Activated T-cell treated with anti-CD3 and anti-CD28 coated beads, Interleukin-2, amount 50 U/mL, for 72 hours (primary cell): ENCODE data around the gene RASGEF1B. TPM values are rescaled to one million over a fixed set of nuclear protein-coding genes. Genes with fewer than 3 reads are reported as not detected.

Experiments used
- ATAC-seq, 2 donors: fragments of 150-1000 bp; cut with Tn5 transposase; replicated peaks in 1 of 2; 2 replicates each; pipeline ENCODE4 v1.10.0; 2021; ENCODE audit warnings: moderate library complexity in 2 of 2, mild to moderate bottlenecking in 1 of 2
- DNase-seq, 2 donors: peaks; one replicate each; pipeline ENCODE4 v3.0.0; 2021 to 2022; ENCODE audit warnings: mixed read lengths in 1 of 2
- H3K27ac Mint-ChIP-seq: one replicate; pipeline ENCODE4 v1.8.0; 2022; ENCODE audit warnings: mild to moderate bottlenecking, moderate library complexity, mixed read lengths
- H3K27me3 Mint-ChIP-seq: one replicate; pipeline ENCODE4 v1.8.0; 2022; ENCODE audit warnings: low read depth, mixed read lengths
- H3K36me3 Mint-ChIP-seq, 2 donors: one replicate each; pipeline ENCODE4 v1.8.0; 2022; ENCODE audit warnings: mixed read lengths in 2 of 2, mild to moderate bottlenecking in 1 of 2; ENCODE audit not compliant: insufficient read depth in 2 of 2
- H3K4me1 Mint-ChIP-seq: one replicate; pipeline ENCODE4 v1.8.0; 2022; ENCODE audit warnings: low read depth, mixed read lengths
- H3K4me3 Mint-ChIP-seq, 2 donors: one replicate each; pipeline ENCODE4 v1.8.0; 2022; ENCODE audit warnings: mild to moderate bottlenecking in 2 of 2, mixed read lengths in 2 of 2, moderate library complexity in 2 of 2
- H3K9me3 Mint-ChIP-seq, 2 donors: one replicate each; pipeline ENCODE4 v1.8.0; 2022; ENCODE audit warnings: mixed read lengths in 2 of 2
- total RNA-seq, 2 donors: library from RNA; stranded (reverse); gene quantifications; one replicate each; pipeline ENCODE4 v1.2.3, GENCODE V29; 2022

Gene RASGEF1B
- total RNA-seq, 2 donors from 2014 or later = 7.3 to 8.6 TPM

DNA sequence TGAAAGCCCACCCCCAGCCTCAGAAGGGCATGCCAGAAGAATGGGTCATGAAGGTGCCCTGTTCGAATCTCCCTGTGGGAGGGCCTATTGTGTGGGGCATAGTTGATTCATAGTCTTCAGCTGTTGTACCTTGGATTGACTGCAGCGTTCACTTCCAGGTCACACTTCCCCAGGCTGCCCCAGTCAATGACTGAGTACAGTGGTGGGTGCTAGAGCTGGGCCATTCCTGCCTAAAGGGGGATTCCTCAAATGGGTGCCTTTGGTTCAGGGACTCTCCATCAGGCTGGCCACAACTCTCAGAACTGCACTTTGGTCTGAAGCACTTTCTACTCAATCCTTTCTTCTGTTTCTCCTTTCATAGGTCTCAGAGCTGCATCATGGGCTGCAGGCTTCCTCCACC, 35.0 kb upstream of the RASGEF1B start:
- DNase-seq = peak; percentile 22 to 23
- H3K4me1 Mint-ChIP-seq = peaks cover 57% of the 10 kb centered on the region
- peak; percentile 47 to 65 for ATAC-seq
- H3K9me3 Mint-ChIP-seq = no peaks in the 10 kb centered on the region
- no peak overlapping the region for H3K4me3 Mint-ChIP-seq
- H3K27ac Mint-ChIP-seq = no peak overlapping the region
- H3K36me3 Mint-ChIP-seq = no peaks in the 10 kb centered on the region
- H3K27me3 Mint-ChIP-seq = peaks cover 6% of the 10 kb centered on the region

DNA sequence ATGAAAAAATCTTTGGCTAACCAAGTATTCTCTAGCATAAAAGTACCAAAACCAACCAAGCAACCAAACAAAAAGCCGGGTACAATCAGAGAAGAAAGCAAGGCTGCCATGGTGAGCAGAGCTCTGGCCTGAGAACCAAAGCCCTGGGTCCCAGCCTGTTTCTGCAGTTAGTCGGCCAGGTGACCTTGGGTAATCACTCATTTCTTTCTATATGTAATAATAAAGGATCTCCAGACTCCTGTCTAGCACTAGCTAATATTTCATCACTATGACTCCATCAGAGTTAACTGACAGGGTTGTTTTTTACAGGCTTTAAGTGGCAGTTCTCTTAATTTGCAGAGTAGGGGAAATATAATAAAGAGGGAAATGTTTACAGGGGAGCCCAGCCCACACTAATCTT, 34.0 kb upstream of the RASGEF1B start:
- DNase-seq = no peak
- Mint-ChIP-seq H3K4me1 (peaks cover 57% of the 10 kb centered on the region), H3K36me3 (no peaks in the 10 kb centered on the region), H3K27me3 (peaks cover 6% of the 10 kb centered on the region), H3K9me3 (no peaks in the 10 kb centered on the region), H3K4me3 (peak overlapping the region; percentile 34 to 68), H3K27ac (no peak overlapping the region)
- ATAC-seq = no peak

DNA sequence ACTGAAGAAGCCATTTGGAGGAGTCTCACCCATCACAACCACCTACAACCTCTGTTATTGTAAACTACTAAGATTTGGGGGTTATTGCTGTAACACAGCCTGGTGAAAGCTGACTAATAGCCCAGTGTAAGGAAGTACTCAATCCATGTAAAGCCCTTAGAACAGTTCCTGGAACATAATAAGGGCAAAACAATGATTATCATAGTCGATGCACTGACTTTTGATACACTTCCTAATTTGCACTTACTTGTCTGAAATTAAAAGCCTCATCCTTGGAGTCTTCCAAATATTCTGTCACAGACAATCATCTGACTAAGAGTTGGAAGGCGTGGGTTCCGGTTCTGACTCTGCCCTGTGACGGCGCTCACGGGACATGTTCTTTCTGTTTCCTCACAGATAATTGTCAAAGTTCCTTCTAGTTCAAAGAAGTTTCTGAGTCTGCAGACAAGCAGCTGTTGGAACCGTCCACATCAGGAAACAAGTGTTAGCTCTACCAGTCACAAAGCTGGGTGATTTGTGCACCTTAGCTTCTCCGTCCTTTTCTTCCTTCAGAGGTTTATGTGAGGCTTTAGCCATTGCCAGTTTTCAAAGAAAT, 33.4 kb upstream of the RASGEF1B start:
- DNase-seq = peak; percentile 66 to 68
- peaks cover 6% of the 10 kb centered on the region for H3K27me3 Mint-ChIP-seq
- H3K9me3 Mint-ChIP-seq = no peaks in the 10 kb centered on the region
- H3K4me1 Mint-ChIP-seq = peaks cover 57% of the 10 kb centered on the region
- peak overlapping the region; percentile 34 to 68 for H3K4me3 Mint-ChIP-seq
- no peak overlapping the region for H3K27ac Mint-ChIP-seq
- no peaks in the 10 kb centered on the region for H3K36me3 Mint-ChIP-seq
- peak; percentile 78 for ATAC-seq

DNA sequence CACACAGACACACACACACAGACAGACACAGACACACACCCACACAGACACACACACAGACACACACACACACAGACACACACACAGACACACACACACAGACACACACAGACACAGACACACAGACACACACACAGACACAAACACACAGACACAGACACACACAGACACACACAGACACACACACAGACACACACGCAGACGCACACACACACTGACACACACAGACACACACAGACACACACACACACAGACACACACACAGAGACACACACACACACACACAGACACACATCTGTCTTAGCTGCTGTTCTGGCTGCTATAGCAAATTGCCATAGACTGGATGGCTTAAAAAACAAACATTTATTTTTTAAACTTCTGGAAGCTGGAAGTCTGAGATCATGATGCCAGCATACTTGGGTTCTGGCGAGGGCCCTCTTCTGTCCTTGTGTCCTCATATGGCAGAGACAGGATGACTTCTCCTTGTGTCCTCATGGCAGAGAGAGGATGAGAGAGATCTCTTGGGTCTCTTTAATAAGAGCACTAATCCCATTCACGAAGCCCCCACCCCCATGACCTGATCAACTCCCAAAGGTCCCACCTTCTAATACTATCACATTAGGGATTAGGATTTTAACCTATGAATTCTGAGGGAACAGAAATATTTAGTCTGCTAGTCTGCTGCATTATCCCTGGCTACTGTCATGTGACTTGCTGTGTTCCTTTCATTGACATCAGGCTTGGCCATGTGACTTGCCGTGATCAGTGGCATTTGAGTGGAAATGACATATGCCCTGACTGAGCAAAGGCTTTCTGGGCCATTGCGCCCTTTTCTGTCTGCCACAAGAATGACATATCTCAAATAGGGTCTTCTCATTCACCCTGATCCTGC, 32.7 kb upstream of the RASGEF1B start:
- Mint-ChIP-seq H3K36me3 (no peaks in the 10 kb centered on the region), H3K9me3 (no peaks in the 10 kb centered on the region), H3K27ac (no peak overlapping the region), H3K4me3 (peak overlapping the region; percentile 34 to 68), H3K27me3 (peaks cover 6% of the 10 kb centered on the region), H3K4me1 (peaks cover 53% of the 10 kb centered on the region)
- no peak for ATAC-seq
- DNase-seq = no peak

DNA sequence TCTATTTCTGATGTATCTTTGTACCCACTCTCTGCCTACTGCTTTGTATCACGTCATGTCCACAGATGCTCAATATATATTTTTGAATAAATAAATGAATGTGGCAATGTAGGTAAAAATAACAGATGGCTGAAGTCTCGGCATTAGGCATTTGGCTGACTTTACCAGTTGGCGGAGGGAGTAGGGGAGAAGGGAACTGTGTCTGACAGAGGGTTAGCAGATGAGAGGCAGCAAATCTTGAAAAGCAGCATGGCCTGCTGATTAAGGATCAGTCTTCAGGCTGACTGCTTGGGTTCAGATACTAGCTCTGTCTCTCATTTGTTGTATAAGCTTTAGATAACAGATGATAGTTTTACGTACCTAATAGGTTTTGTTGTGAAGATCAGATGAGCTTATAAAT, 31.9 kb upstream of the RASGEF1B start:
- no peak overlapping the region for H3K27ac Mint-ChIP-seq
- H3K27me3 Mint-ChIP-seq = peaks cover 6% of the 10 kb centered on the region
- H3K4me1 Mint-ChIP-seq = peaks cover 45% of the 10 kb centered on the region
- ATAC-seq = no peak
- no peaks in the 10 kb centered on the region for H3K36me3 Mint-ChIP-seq
- no peak overlapping the region for H3K4me3 Mint-ChIP-seq
- DNase-seq = no peak
- no peaks in the 10 kb centered on the region for H3K9me3 Mint-ChIP-seq

DNA sequence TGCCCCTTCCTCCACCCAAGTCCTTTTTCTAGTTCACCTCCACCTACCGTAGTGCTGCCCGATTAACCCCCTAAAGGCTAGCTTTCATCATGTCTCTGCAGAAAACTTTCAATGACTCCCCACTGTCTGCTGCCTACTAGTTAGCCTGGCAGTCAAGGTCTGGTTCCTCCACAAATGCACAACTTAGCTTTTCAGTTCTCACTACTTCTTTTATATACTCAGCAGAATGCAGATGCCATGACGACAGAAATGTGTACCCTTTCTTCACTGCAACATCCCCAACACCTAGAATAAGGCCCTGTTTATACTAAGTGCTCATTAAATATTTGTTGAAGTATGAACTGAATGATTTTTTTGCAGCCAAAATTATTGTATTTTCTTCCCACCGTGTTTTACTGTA, 30.9 kb upstream of the RASGEF1B start:
- no peaks in the 10 kb centered on the region for H3K9me3 Mint-ChIP-seq
- DNase-seq (no peak), ATAC-seq (no peak)
- no peak overlapping the region for H3K27ac Mint-ChIP-seq
- H3K4me3 Mint-ChIP-seq = no peak overlapping the region
- peaks cover 36% of the 10 kb centered on the region for H3K4me1 Mint-ChIP-seq
- no peaks in the 10 kb centered on the region for H3K36me3 Mint-ChIP-seq
- H3K27me3 Mint-ChIP-seq = peaks cover 6% of the 10 kb centered on the region

DNA sequence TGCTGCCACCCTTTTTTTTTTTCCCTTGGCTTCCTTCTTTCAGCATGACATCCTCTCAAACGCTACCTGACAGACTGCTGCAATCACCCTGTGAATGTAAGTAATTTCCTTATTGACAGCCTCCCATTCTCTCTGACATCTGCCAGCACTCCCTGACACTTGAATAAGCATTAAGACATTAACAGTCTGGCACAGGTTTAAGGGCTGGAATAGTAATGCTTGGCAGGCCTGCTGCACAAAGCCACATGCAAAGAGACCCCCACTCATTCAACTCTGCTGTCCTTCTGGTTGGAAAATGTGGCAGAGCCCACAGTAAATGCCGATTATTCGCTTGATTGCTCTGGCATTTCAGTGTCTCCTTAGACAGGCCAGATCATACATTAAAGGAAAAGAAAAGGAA, 28.1 kb upstream of the RASGEF1B start:
- Mint-ChIP-seq H3K9me3 (no peaks in the 10 kb centered on the region), H3K27me3 (peaks cover 6% of the 10 kb centered on the region), H3K27ac (no peak overlapping the region), H3K4me1 (peaks cover 19% of the 10 kb centered on the region), H3K4me3 (no peak overlapping the region), H3K36me3 (no peaks in the 10 kb centered on the region)
- DNase-seq = no peak
- ATAC-seq = no peak

DNA sequence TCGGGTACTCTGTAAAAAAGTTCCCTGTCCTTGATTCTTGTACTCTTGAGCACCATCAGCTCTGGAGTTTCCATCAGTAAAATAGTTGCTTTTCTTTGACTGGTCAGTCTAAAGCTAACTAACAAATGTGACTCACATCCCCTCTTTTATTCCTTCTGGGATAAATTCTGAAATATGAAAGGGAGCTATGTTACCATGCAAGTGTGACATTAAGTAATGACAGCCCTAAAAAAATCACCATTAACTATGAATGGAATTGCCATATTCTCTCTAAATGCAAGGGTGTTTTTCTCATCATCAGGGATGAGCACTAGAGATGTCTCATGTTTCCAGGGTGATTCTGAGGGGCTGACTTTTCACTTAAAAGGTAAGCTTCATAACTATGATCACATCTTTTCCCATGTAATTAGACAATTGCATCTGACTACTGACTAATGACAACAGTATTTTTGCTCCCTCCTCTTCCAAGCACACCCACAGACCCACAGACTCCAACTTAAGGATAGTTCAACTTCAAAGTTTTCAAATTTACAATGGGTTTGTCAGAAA, 26.9 kb upstream of the RASGEF1B start:
- ATAC-seq (no peak), DNase-seq (no peak)
- no peaks in the 10 kb centered on the region for H3K27me3 Mint-ChIP-seq
- peaks cover 0 to 3% of the 10 kb centered on the region in 2 donors for H3K36me3 Mint-ChIP-seq
- no peak overlapping the region for H3K4me3 Mint-ChIP-seq
- peaks cover 0 to 2% of the 10 kb centered on the region in 2 donors for H3K9me3 Mint-ChIP-seq
- peaks cover 20% of the 10 kb centered on the region for H3K4me1 Mint-ChIP-seq
- H3K27ac Mint-ChIP-seq = no peak overlapping the region

DNA sequence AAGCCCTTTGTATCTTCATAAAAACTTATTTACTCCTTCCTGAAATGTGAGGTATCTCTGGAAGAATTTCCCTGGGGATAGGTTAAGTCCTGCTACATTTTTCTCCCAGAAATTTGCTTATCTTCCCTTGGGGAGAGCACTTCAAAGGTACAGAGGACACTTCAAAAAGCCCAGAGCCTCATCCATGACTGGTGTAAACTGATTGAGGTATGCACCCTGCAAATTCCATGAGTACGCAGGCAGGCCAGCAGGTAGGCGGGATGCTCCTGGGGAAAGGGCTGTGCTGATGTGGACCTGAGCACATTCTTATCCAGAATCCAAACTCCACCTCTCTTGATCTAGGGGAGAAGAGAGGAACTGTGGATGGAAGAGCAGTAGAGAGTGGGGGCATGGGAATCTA, 26.3 kb upstream of the RASGEF1B start:
- no peak for ATAC-seq
- DNase-seq = no peak
- Mint-ChIP-seq H3K4me3 (no peak overlapping the region), H3K9me3 (peaks cover 0 to 2% of the 10 kb centered on the region in 2 donors), H3K4me1 (peaks cover 26% of the 10 kb centered on the region), H3K36me3 (peaks cover 0 to 3% of the 10 kb centered on the region in 2 donors), H3K27me3 (no peaks in the 10 kb centered on the region), H3K27ac (no peak overlapping the region)

DNA sequence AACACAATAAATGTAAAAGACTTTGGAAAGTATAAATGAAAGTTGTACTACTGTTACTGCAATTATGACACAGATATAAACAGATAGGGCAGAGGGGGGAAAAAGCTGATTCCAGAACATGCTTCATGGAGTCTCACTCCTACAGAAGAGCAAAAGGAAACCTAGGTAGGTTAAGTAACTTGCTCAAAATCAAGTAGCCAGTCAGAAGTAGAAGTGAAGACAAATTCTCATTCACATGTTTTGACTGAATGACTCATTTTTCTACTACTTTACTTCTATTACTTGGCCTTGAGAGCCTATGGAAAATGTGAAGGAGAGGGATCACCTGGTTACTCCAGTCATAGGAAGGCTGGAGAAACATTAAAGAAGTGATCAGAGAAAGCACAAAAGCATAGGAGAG, 23.6 kb upstream of the RASGEF1B start:
- peaks cover 6 to 11% of the 10 kb centered on the region in 2 donors for H3K36me3 Mint-ChIP-seq
- DNase-seq (no peak), ATAC-seq (peak; percentile 15 to 33)
- H3K27me3 Mint-ChIP-seq = no peaks in the 10 kb centered on the region
- peak overlapping the region; percentile 64 for H3K27ac Mint-ChIP-seq
- H3K4me1 Mint-ChIP-seq = peaks cover 50% of the 10 kb centered on the region
- peaks cover 5 to 9% of the 10 kb centered on the region in 2 donors for H3K9me3 Mint-ChIP-seq
- peak overlapping the region in 1 of 2 donors; percentile 33 for H3K4me3 Mint-ChIP-seq

DNA sequence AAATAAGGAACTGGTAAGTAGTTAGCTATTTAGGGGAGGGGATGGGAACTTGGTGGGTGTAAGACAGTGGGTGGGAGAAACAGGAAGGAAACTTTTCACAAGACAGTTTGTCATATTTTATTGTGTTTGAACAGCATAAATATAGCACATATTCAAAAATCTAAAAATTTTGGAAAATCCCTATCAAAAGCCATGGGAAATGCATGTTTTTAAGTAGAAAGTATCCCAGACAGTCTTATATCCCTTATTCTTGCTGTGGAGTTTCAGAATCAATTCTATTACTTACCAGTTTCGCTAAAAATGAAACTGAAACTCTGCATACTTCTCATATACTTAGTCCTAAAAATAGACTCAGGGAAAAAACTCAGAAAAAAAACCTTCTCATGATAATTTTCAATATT, 22.3 kb upstream of the RASGEF1B start:
- DNase-seq (no peak), ATAC-seq (peak; percentile 58 to 67)
- no peaks in the 10 kb centered on the region for H3K27me3 Mint-ChIP-seq
- peaks cover 7 to 9% of the 10 kb centered on the region in 2 donors for H3K9me3 Mint-ChIP-seq
- H3K27ac Mint-ChIP-seq = peak overlapping the region; percentile 89
- H3K36me3 Mint-ChIP-seq = peaks cover 6 to 11% of the 10 kb centered on the region in 2 donors
- H3K4me3 Mint-ChIP-seq = peak overlapping the region; percentile 61 to 83
- peaks cover 56% of the 10 kb centered on the region for H3K4me1 Mint-ChIP-seq

DNA sequence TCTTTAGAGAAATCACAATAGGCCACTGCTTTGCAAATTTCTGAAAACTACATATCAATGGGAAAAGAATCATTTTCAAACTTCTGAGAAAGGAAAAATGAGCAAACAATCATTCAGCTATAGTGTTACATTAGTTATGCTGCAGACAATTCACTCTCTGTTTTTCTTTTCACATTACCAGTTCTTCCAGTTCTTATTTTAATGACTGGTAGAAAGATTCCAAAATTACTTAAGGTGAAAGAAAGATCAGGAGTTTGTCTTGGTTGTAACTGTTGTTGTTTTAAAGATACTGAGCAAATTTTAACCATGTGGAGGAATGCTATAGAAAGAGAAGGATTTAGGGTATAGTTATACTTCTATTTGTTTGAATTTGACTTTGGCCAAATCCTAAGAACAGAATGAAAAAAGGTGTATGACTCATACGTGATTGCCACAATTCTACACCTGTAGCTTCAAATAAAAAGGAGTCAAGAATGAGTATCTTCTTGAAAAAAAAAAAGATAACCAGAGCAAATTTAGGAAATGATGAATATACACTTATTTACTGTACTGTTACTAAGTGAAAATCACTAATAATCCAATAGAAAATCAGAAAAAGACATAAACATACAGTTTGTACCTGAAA, 21.0 kb upstream of the RASGEF1B start:
- peak overlapping the region; percentile 20 to 53 for H3K4me3 Mint-ChIP-seq
- no peaks in the 10 kb centered on the region for H3K27me3 Mint-ChIP-seq
- no peak overlapping the region for H3K27ac Mint-ChIP-seq
- DNase-seq (no peak), ATAC-seq (no peak)
- peaks cover 7 to 12% of the 10 kb centered on the region in 2 donors for H3K9me3 Mint-ChIP-seq
- peaks cover 64% of the 10 kb centered on the region for H3K4me1 Mint-ChIP-seq
- H3K36me3 Mint-ChIP-seq = peaks cover 8 to 16% of the 10 kb centered on the region in 2 donors

DNA sequence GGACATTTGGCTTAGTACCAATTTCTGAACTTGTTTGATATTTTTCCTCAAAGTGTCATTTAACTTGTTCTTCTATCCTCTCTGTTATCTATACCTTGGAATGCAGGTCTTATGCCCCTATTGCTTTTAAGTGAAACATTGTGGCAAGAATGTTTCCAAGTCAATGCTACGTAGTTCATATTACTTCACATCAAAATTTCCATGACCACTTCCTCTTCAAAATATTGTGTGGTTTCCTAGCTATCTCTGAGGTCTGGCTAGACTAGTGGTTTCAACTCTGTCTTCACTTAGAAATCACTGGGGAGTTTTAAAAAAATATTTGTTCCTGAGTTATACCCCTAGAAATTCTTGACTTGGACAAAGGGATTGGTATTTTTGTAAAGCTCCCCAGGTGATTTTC, 20.2 kb upstream of the RASGEF1B start:
- Mint-ChIP-seq H3K4me1 (peaks cover 64% of the 10 kb centered on the region), H3K27ac (peak overlapping the region; percentile 64), H3K4me3 (peak overlapping the region; percentile 8 to 27), H3K36me3 (peaks cover 8 to 16% of the 10 kb centered on the region in 2 donors), H3K27me3 (no peaks in the 10 kb centered on the region), H3K9me3 (peaks cover 7 to 12% of the 10 kb centered on the region in 2 donors)
- ATAC-seq = peak; percentile 73 to 82
- DNase-seq = no peak
